ENCODE results near the gene KIRREL1. TPM values are rescaled to one million over a fixed set of nuclear protein-coding genes. Genes with fewer than 3 reads are reported as not detected.

Gene KIRREL1
- total RNA-seq, 1 experiment from 2014 or later = 30.5 TPM

DNA sequence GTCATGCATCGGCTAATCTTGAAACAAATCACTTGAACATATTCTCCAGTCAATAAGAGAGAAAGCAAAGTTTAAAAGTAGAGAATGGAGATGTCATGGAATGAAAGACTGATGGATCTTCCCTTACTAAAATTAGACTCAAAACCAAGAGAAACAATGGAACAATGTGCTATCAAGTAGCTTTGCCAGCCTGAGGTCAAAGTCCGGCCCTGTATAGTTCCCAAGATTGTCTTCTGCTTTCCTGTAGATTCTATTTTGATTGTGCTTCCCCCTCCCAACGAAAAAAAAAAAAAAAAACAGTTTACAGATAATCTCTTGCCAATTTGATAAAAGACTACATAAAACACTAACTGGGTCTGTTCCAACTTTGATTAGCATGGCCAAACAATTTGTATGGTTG, 40.8 kb upstream of the KIRREL1 start:
- peaks cover 2 to 6% of the 10 kb centered on the region in 2 experiments; a peak in 3 of 4 replicates for H3K4me1 Mint-ChIP-seq
- no peak overlapping the region for H2AFZ ChIP-seq (ENCODE audit: low read length)
- no peaks in the 10 kb centered on the region for H3K79me1 ChIP-seq (ENCODE audit: insufficient read depth, low read depth, low read length, poor library complexity, severe bottlenecking)
- H2BK20ac ChIP-seq (ENCODE audit: low read depth, low read length, poor library complexity, severe bottlenecking) = no peak overlapping the region
- WGBS (ENCODE audit: extremely low coverage, insufficient read length, low lambda C conversion rate) = no CpG with 5 or more reads among the region's 3 CpGs
- no peak overlapping the region for H3K27ac ChIP-seq (ENCODE audit: insufficient read length, low read depth, low read length)
- no peaks in the 10 kb centered on the region for H3K36me3 Mint-ChIP-seq (ENCODE audit: insufficient read depth in 1 of 3, low read depth in 3 of 3)
- no peaks in the 10 kb centered on the region for H3K27me3 ChIP-seq (ENCODE audit: insufficient read depth, low read length)
- H3K9me3 ChIP-seq (ENCODE audit: control insufficient read depth, low read depth, low read length) = no peaks in the 10 kb centered on the region
- no peak overlapping the region for H3K14ac ChIP-seq (ENCODE audit: insufficient read depth, low read length)
- H4K20me1 ChIP-seq (ENCODE audit: control insufficient read depth, insufficient read depth, insufficient read length) = no peaks in the 10 kb centered on the region
- no peak overlapping the region for H3K4me3 Mint-ChIP-seq
- peaks cover 15% of the 10 kb centered on the region for H3K27me3 Mint-ChIP-seq (ENCODE audit: low read depth)
- no peak overlapping the region for H4K91ac ChIP-seq (ENCODE audit: insufficient read length, low read depth, low read length)
- H2BK120ac ChIP-seq (ENCODE audit: low read depth, low read length, poor library complexity, severe bottlenecking) = no peak overlapping the region
- TF ChIP-seq CTCF (conservative IDR thresholded peaks at IDR 0.05) = no peak
- H3K9ac ChIP-seq (ENCODE audit: extremely low read depth, insufficient read length, low read length) = no peak overlapping the region
- H4K8ac ChIP-seq (replicated peaks; ENCODE audit: insufficient read length, low read depth, low read length) = no peak overlapping the region
- no peak overlapping the region for H2BK12ac ChIP-seq (ENCODE audit: insufficient read length, low read depth, low read length)
- no peak overlapping the region for H4K5ac ChIP-seq (ENCODE audit: insufficient read length, low read depth, low read length)
- H3K4ac ChIP-seq (ENCODE audit: low read depth, low read length) = no peak overlapping the region
- H3K18ac ChIP-seq (ENCODE audit: insufficient read length, low read depth, low read length) = no peak overlapping the region
- H3K23me2 ChIP-seq (ENCODE audit: insufficient read length, low read depth, low read length, poor library complexity, severe bottlenecking) = no peaks in the 10 kb centered on the region
- no peaks in the 10 kb centered on the region for H3K9me3 Mint-ChIP-seq
- no peak overlapping the region for H2BK5ac ChIP-seq (ENCODE audit: insufficient read length, low read length)
- H3K4me2 ChIP-seq (ENCODE audit: insufficient read depth, insufficient read length, low read length) = no peak overlapping the region
- H3K23ac ChIP-seq (ENCODE audit: insufficient read length, low read depth, low read length) = no peak overlapping the region
- H3K79me2 ChIP-seq (ENCODE audit: insufficient read depth, low read length) = no peaks in the 10 kb centered on the region
- no peak overlapping the region for H2AK5ac ChIP-seq (ENCODE audit: insufficient read length, low read length)
- no peak overlapping the region for H2BK15ac ChIP-seq (ENCODE audit: low read depth, low read length)
- H3K27ac Mint-ChIP-seq = no peak overlapping the region
- H3K4me1 ChIP-seq (ENCODE audit: insufficient read depth, low read length) = no peaks in the 10 kb centered on the region
- no peak for DNase-seq
- no peak overlapping the region for H3K56ac ChIP-seq (ENCODE audit: insufficient read length, low read depth, low read length)
- H3T11ph ChIP-seq (ENCODE audit: low read length) = no peak overlapping the region

Data from H9 (cell line).